HepG2 (cell line): Measurements from ENCODE around the gene PDSS2. TPM values are rescaled to one million over a fixed set of nuclear protein-coding genes. Genes with fewer than 3 reads are reported as not detected.

Source experiments
- CENPT ChIP-seq: sonication (generic); formaldehyde crosslinking; IDR thresholded peaks from 2 replicates; pipeline ENCODE4 v1.8.0; 2022; ENCODE audit warnings: low read depth, mild to moderate bottlenecking, moderate library complexity, missing genetic modification reagents
- GRHL1 ChIP-seq: sonication (generic); formaldehyde crosslinking; conservative IDR thresholded peaks from 2 replicates; pipeline ENCODE4 v1.8.0; 2022; ENCODE audit warnings: missing genetic modification reagents
- HCFC1 ChIP-seq: fragments of 150-350 bp; IDR thresholded peaks from 2 replicates; pipeline ENCODE4 v1.6.1; 2014; ENCODE audit warnings: low read depth, low read length
- HNF1B ChIP-seq: sonication (generic); formaldehyde crosslinking; IDR thresholded peaks from 2 replicates; pipeline ENCODE4 v1.5.1; 2020; ENCODE audit warnings: mild to moderate bottlenecking, moderate library complexity, missing genetic modification reagents
- HNF4A ChIP-seq: sonication (generic); formaldehyde crosslinking; IDR thresholded peaks from 2 replicates; pipeline ENCODE4 v1.4.0; 2020; ENCODE audit warnings: missing genetic modification reagents
- HOXD1 ChIP-seq: sonication (generic); formaldehyde crosslinking; IDR thresholded peaks from 2 replicates; pipeline ENCODE4 v1.5.0; 2020; ENCODE audit warnings: missing genetic modification reagents
- ISL2 ChIP-seq: sonication (generic); formaldehyde crosslinking; IDR thresholded peaks from 2 replicates; pipeline ENCODE4 v1.5.0; 2020; ENCODE audit warnings: missing genetic modification reagents
- KDM3A ChIP-seq: IDR thresholded peaks from 2 replicates; pipeline ENCODE4 v1.6.1; 2018; ENCODE audit warnings: low read depth, missing compliant biosample characterization
- KDM4B ChIP-seq: sonication (generic); formaldehyde crosslinking; IDR thresholded peaks from 2 replicates; pipeline ENCODE4 v1.4.0; 2020; ENCODE audit warnings: missing genetic modification reagents
- MED8 ChIP-seq: sonication (generic); formaldehyde crosslinking; IDR thresholded peaks from 2 replicates; pipeline ENCODE4 v1.8.1; 2023; ENCODE audit warnings: mild to moderate bottlenecking, missing genetic modification reagents; ENCODE audit not compliant: insufficient replicate concordance
- MIXL1 ChIP-seq: IDR thresholded peaks from 2 replicates; pipeline ENCODE4 v1.6.1; 2016
- NONO ChIP-seq, 2 experiments: fragments of 450-650 bp in 1 of 2; sonication (generic) in 1 of 2; formaldehyde crosslinking in 1 of 2; IDR thresholded peaks in 1 of 2; conservative IDR thresholded peaks in 1 of 2; 2 replicates each; pipeline versions ENCODE4 v1.6.1 to v1.8.0; 2017 to 2022; ENCODE audit warnings: mild to moderate bottlenecking in 1 of 2, missing genetic modification reagents in 1 of 2, moderate library complexity in 1 of 2
- NR3C1 ChIP-seq: sonication (generic); formaldehyde crosslinking; IDR thresholded peaks from 2 replicates; pipeline ENCODE4 v1.4.0; 2020; ENCODE audit warnings: missing genetic modification reagents
- PATZ1 ChIP-seq: sonication (generic); formaldehyde crosslinking; IDR thresholded peaks from 2 replicates; pipeline ENCODE4 v1.4.0; 2020; ENCODE audit warnings: missing genetic modification reagents
- RNF2 ChIP-seq: fragments of 450-650 bp; conservative IDR thresholded peaks from 2 replicates; pipeline ENCODE4 v1.6.1; 2016; ENCODE audit warnings: low read depth
- SALL1 ChIP-seq: sonication (generic); formaldehyde crosslinking; IDR thresholded peaks from 2 replicates; pipeline ENCODE4 v1.8.0; 2022; ENCODE audit warnings: mild to moderate bottlenecking, missing genetic modification reagents
- SOX6 ChIP-seq, 2 experiments: fragments of 450-650 bp in 1 of 2; sonication (generic) in 1 of 2; formaldehyde crosslinking in 1 of 2; IDR thresholded peaks; 2 replicates each; pipeline versions ENCODE4 v1.4.0 to v1.6.1; 2017 to 2020; ENCODE audit warnings: antibody characterized with exemption in 1 of 2, mild to moderate bottlenecking in 1 of 2, missing genetic modification reagents in 1 of 2
- STAT5B ChIP-seq: sonication (generic); formaldehyde crosslinking; IDR thresholded peaks from 2 replicates; pipeline ENCODE4 v1.4.0; 2020; ENCODE audit warnings: missing genetic modification reagents
- THAP7 ChIP-seq: sonication (generic); formaldehyde crosslinking; IDR thresholded peaks from 2 replicates; pipeline ENCODE4 v1.8.1; 2023; ENCODE audit warnings: mild to moderate bottlenecking, missing genetic modification reagents
- ZMYM2 ChIP-seq: sonication (generic); formaldehyde crosslinking; IDR thresholded peaks from 2 replicates; pipeline ENCODE4 v1.8.0; 2022; ENCODE audit warnings: mild to moderate bottlenecking, missing genetic modification reagents
- ZNF276 ChIP-seq: sonication (generic); formaldehyde crosslinking; IDR thresholded peaks from 2 replicates; pipeline ENCODE4 v1.4.0; 2020; ENCODE audit warnings: mild to moderate bottlenecking, low read depth, missing genetic modification reagents
- ZNF30 ChIP-seq: sonication (generic); formaldehyde crosslinking; IDR thresholded peaks from 2 replicates; pipeline ENCODE4 v1.5.0; 2020; ENCODE audit warnings: mild to moderate bottlenecking, missing genetic modification reagents
- polyA plus RNA-seq, 8 experiments: library from polyadenylated mRNA; depleted of rRNA in 3 of 8; stranded (reverse) in 7 of 8; unstranded in 1 of 8; fragments of >200 nt; fragmentation: Illumina TruSeq in 4 of 8; extraction: Trizol in 4 of 8; gene quantifications; 2 replicates each; pipeline versions ENCODE4 v1.2.1 to v1.2.3, GENCODE V29; 2011 to 2016; ENCODE audit warnings: low read depth in 4 of 8, missing spikeins in 1 of 8, mixed read lengths in 1 of 8; ENCODE audit not compliant: insufficient read depth in 1 of 8
- total RNA-seq, 5 experiments: library from RNA; depleted of rRNA; stranded (reverse); fragments of >200 nt; fragmentation: Illumina TruSeq; extraction: Trizol; gene quantifications; 2 replicates each; pipeline ENCODE4 v1.2.3, GENCODE V29; 2016; ENCODE audit warnings: low read depth in 1 of 5

Gene PDSS2
- total and polyA plus RNA-seq, 2 of the 13 experiments (the other 11 are each of a cell fraction or from before 2014, with no cell fraction given) = 16.2 to 17.0 TPM

- TF ChIP-seq NR3C1 (no peak), MED8 (CRISPR knock-in tag) (no peak), HNF4A (CRISPR knock-in tag) (peak; percentile 89), RNF2 (no peak), SALL1 (no peak), GRHL1 (CRISPR knock-in tag) (no peak), HCFC1 (no peak), CENPT (no peak), HOXD1 (CRISPR knock-in tag) (no peak), ZNF276 (CRISPR knock-in tag) (no peak), STAT5B (CRISPR knock-in tag) (no peak), ZNF30 (CRISPR knock-in tag) (no peak), THAP7 (CRISPR knock-in tag) (no peak), ZMYM2 (no peak), MIXL1 (CRISPR knock-in tag) (peak; percentile 80), PATZ1 (0 out of 2 replicates have a peak, but pooled peaks have one; percentile 14), ISL2 (CRISPR knock-in tag) (0 out of 2 replicates have a peak, but pooled peaks have one; percentile 19), SOX6 (IDR thresholded peaks at IDR 0.05) (no peak), SOX6 (CRISPR knock-in tag; IDR thresholded peaks at IDR 0.05) (peak; percentile 35; the same call in 1 of the 2 replicates), KDM4B (no peak), NONO (IDR thresholded peaks at IDR 0.05) (no peak), NONO (CRISPR knock-in tag; conservative IDR thresholded peaks at IDR 0.05) (no peak), HNF1B (no peak), KDM3A (CRISPR knock-in tag) (no peak)
Measured at GRCh38 chr6:107235007-107235406, 224.4 kb downstream of the PDSS2 start (continued).
